ENCODE data around the gene UROS.

DNA sequence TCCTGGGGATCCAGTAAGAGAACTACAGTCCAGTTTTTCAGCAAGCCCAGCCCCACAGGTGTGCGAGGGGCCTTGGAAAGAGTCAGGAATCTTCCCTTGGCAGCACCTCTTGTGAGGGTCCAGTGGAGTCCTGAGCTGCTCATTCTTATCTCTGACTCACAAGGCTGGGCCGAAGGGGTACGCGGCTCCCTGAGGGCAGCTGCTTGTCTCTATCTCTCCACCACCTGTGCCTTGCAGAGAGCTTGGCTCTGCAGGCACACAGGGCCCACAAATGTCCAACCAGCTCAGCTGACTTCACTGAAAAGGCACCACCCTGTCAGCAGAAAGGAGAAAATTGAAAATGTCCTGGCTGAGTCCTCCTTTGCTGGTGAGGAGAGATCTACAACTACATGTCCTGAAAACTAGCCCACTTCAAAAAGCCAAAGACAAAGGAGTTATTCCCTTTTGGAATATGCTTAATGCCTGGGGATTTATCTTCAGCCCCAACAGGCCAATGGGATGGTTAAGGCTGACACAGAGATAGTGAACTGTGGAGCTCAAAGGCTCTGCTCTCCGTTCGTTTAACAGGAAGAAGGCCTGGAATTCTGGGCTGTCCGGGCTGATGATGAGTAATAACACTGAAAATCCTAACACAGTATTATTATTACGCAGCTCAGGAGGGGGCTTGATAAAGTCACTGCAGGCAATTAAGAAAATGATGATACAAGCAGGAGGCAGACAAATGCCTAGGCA is 23.4 kb downstream of the UROS start:
- no peak for TF ChIP-seq ELF4 (IDR thresholded peaks at IDR 0.05)
- TF ChIP-seq FOXA1 (IDR thresholded peaks at IDR 0.05): no peak
- no peak for TF ChIP-seq BHLHE40 (IDR thresholded peaks at IDR 0.05; ENCODE audit: borderline replicate concordance)
- no peak for TF ChIP-seq SP1 (IDR thresholded peaks at IDR 0.05)
- TF ChIP-seq, protein P1, sequence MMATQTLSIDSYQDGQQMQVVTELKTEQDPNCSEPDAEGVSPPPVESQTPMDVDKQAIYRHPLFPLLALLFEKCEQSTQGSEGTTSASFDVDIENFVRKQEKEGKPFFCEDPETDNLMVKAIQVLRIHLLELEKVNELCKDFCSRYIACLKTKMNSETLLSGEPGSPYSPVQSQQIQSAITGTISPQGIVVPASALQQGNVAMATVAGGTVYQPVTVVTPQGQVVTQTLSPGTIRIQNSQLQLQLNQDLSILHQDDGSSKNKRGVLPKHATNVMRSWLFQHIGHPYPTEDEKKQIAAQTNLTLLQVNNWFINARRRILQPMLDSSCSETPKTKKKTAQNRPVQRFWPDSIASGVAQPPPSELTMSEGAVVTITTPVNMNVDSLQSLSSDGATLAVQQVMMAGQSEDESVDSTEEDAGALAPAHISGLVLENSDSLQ (IDR thresholded peaks at IDR 0.05): no peak
- TF ChIP-seq TARDBP (IDR thresholded peaks at IDR 0.05): no peak
- no peak for TF ChIP-seq ARNT (IDR thresholded peaks at IDR 0.05)
